Parathyroid adenoma (tissue), 2 donors: ENCODE measurements around the gene ZCCHC10.

Experiments used
- H2AFZ ChIP-seq: fragments of 300-600 bp; sonication (generic); one replicate; pipeline ENCODE4 v1.7.0; 2017; ENCODE audit warnings: antibody characterized with exemption, mild to moderate bottlenecking
- H3K27ac ChIP-seq: fragments of 300-600 bp; sonication (generic); one replicate; pipeline ENCODE4 v1.7.0; 2017
- H3K27me3 ChIP-seq: fragments of 300-600 bp; sonication (generic); one replicate; pipeline ENCODE4 v1.7.0; 2017; ENCODE audit warnings: low read length; ENCODE audit not compliant: control insufficient read depth, insufficient read depth
- H3K36me3 ChIP-seq: fragments of 300-600 bp; sonication (generic); one replicate; pipeline ENCODE4 v1.7.0; 2017; ENCODE audit warnings: low read length; ENCODE audit not compliant: control insufficient read depth, insufficient read depth
- H3K4me1 ChIP-seq: fragments of 300-600 bp; sonication (generic); one replicate; pipeline ENCODE4 v1.7.0; 2017; ENCODE audit warnings: control low read depth
- H3K4me2 ChIP-seq: fragments of 300-600 bp; sonication (generic); one replicate; pipeline ENCODE4 v1.7.0; 2017; ENCODE audit warnings: low read length
- H3K4me3 ChIP-seq: fragments of 300-600 bp; sonication (generic); one replicate; pipeline ENCODE4 v1.7.0; 2017; ENCODE audit warnings: low read depth, low read length
- H3K79me2 ChIP-seq: fragments of 300-600 bp; sonication (generic); one replicate; pipeline ENCODE4 v1.7.0; 2017; ENCODE audit warnings: control low read depth
- H3K9ac ChIP-seq: fragments of 300-600 bp; sonication (generic); one replicate; pipeline ENCODE4 v1.7.0; 2017; ENCODE audit warnings: mild to moderate bottlenecking
- H3K9me3 ChIP-seq: fragments of 300-600 bp; sonication (generic); one replicate; pipeline ENCODE4 v1.7.0; 2017; ENCODE audit warnings: low read length; ENCODE audit not compliant: control insufficient read depth
- CTCF ChIP-seq: fragments of 300-600 bp; sonication (generic); IDR thresholded peaks from one replicate; pipeline ENCODE4 v1.7.0; 2017; ENCODE audit warnings: antibody characterized with exemption, mild to moderate bottlenecking
- donor health status: primary hyperparathyroidism.

The ZCCHC10 gene

GRCh38 chr5:132953710-132954109 is 72.6 kb downstream of the ZCCHC10 start:
- H3K4me1 ChIP-seq = peaks cover 8% of the 10 kb centered on the region
- no peak for TF ChIP-seq CTCF
- H3K9me3 ChIP-seq = no peaks in the 10 kb centered on the region
- peaks cover 80% of the 10 kb centered on the region for H3K79me2 ChIP-seq
- no peak overlapping the region for H3K4me2 ChIP-seq
- no peak overlapping the region for H3K4me3 ChIP-seq
- no peaks in the 10 kb centered on the region for H3K27me3 ChIP-seq
- H2AFZ ChIP-seq = no peak overlapping the region
- H3K36me3 ChIP-seq = no peaks in the 10 kb centered on the region
- no peak overlapping the region for H3K27ac ChIP-seq
- H3K9ac ChIP-seq = no peak overlapping the region

GRCh38 chr5:132952829-132953228 is 73.5 kb downstream of the ZCCHC10 start:
- TF ChIP-seq CTCF = no peak
- H3K4me2 ChIP-seq = no peak overlapping the region
- no peaks in the 10 kb centered on the region for H3K9me3 ChIP-seq
- no peak overlapping the region for H2AFZ ChIP-seq
- no peaks in the 10 kb centered on the region for H3K27me3 ChIP-seq
- peaks cover 15% of the 10 kb centered on the region for H3K4me1 ChIP-seq
- H3K36me3 ChIP-seq = no peaks in the 10 kb centered on the region
- H3K9ac ChIP-seq = no peak overlapping the region
- H3K27ac ChIP-seq = no peak overlapping the region
- H3K79me2 ChIP-seq = peaks cover 81% of the 10 kb centered on the region
- H3K4me3 ChIP-seq = no peak overlapping the region

GRCh38 chr5:132951897-132952296 is 74.5 kb downstream of the ZCCHC10 start:
- H2AFZ ChIP-seq = no peak overlapping the region
- no peak overlapping the region for H3K27ac ChIP-seq
- H3K9ac ChIP-seq = no peak overlapping the region
- H3K4me3 ChIP-seq = no peak overlapping the region
- peaks cover 15% of the 10 kb centered on the region for H3K4me1 ChIP-seq
- peaks cover 88% of the 10 kb centered on the region for H3K79me2 ChIP-seq
- H3K4me2 ChIP-seq = no peak overlapping the region
- no peaks in the 10 kb centered on the region for H3K27me3 ChIP-seq
- H3K9me3 ChIP-seq = no peaks in the 10 kb centered on the region
- H3K36me3 ChIP-seq = no peaks in the 10 kb centered on the region
- no peak for TF ChIP-seq CTCF

- no peak overlapping the region for H3K27ac ChIP-seq
- H3K4me2 ChIP-seq = no peak overlapping the region
- peaks cover 15% of the 10 kb centered on the region for H3K4me1 ChIP-seq
- no peak overlapping the region for H3K4me3 ChIP-seq
- H3K9ac ChIP-seq = no peak overlapping the region
- H3K36me3 ChIP-seq = no peaks in the 10 kb centered on the region
- H3K27me3 ChIP-seq = no peaks in the 10 kb centered on the region
- H3K79me2 ChIP-seq = peaks cover 89% of the 10 kb centered on the region
- TF ChIP-seq CTCF = no peak
- H3K9me3 ChIP-seq = no peaks in the 10 kb centered on the region
- H2AFZ ChIP-seq = no peak overlapping the region
Measured at GRCh38 chr5:132949136-132949535, 77.2 kb downstream of the ZCCHC10 start.

- Histone ChIP-seq H3K4me2 (no peak overlapping the region), H3K9me3 (no peaks in the 10 kb centered on the region), H3K36me3 (no peaks in the 10 kb centered on the region), H3K9ac (no peak overlapping the region), H3K4me1 (peaks cover 18% of the 10 kb centered on the region), H3K27me3 (no peaks in the 10 kb centered on the region), H3K27ac (no peak overlapping the region), H2AFZ (no peak overlapping the region), H3K79me2 (peaks cover 90% of the 10 kb centered on the region), H3K4me3 (no peak overlapping the region)
- no peak for TF ChIP-seq CTCF
Measured at GRCh38 chr5:132947671-132948070, 78.7 kb downstream of the ZCCHC10 start.
